Measurements from ENCODE around the gene STIMATE.

GRCh38 chr3:52790337-52790736, 107.0 kb downstream of the STIMATE start:
- no peak for TF ChIP-seq CTCF (IDR thresholded peaks at IDR 0.05; ENCODE audit: insufficient read depth, low read depth, low read length)
- no peak for TF ChIP-seq EZH2 (IDR thresholded peaks at IDR 0.05; ENCODE audit: insufficient read depth, low read length)
